ENCODE measurements around the gene OR14I1.
"Not testable (repeated sequence)": the region's sequence is repeated elsewhere in the genome, so short reads cannot be mapped to it uniquely, and the experiment has no call there.

OR14I1 gene

DNA sequence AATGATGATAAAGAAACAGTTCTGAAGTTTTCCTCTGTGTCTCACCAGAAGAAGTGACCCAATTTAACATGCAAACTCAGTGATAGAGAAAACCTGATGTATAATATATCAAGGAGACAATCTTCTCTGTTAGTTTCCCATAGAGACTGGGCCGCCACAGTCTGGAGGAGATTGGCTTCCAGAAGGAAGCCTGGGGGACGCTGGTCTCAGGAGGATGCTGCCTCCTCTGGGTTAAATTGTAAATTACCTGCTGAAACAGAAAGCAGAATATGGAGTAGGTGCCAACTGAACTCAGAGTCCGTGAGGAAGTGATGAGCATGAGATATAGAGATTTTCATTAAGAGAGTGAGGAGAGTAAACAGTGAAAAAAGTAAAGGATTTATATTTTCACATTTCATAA is 15.8 kb downstream of the OR14I1 start:
- Histone ChIP-seq H3K4me1 (ENCODE audit: control insufficient read depth, insufficient read depth, low read length) (no peaks in the 10 kb centered on the region), H3K9me3 (ENCODE audit: control insufficient read depth, insufficient read depth, low read depth, low read length) (peaks cover 33% of the 10 kb centered on the region; the same call in 1 of the 2 replicates), H3K36me3 (ENCODE audit: control insufficient read depth, insufficient read depth, low read length) (no peaks in the 10 kb centered on the region), H3K27ac (ENCODE audit: low read depth, low read length) (no peak overlapping the region), H3K27me3 (ENCODE audit: control insufficient read depth, insufficient read depth, low read length) (no peaks in the 10 kb centered on the region; the same call in 1 of the 2 replicates), H3K9ac (ENCODE audit: low read length) (no peak overlapping the region), H3K4me3 (ENCODE audit: low read depth, low read length) (no peak overlapping the region)

DNA sequence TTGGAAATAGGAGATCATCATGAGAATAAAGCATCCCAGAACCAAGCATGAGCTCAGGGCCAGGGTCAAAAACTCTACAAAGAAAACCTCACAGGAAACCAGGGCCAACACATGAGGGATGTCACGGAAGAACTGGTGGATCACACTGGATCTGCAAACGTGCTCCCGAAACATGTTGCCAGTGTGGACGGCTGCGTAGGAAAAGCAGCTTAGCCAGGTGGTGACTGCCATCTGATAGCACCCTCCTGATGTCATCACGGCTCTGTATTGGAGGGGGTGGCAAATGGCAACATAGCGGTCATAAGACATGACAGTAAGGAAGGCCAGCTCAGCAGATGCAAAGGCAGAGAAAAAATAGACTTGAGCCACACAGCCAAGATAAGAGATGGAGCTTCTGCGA is 20.9 kb downstream of the OR14I1 start:
- peaks cover 39% of the 10 kb centered on the region; the same call in 1 of the 2 replicates for H3K9me3 ChIP-seq (ENCODE audit: control insufficient read depth, insufficient read depth, low read depth, low read length)
- no peak overlapping the region for H3K4me3 ChIP-seq (ENCODE audit: low read depth, low read length)
- H3K4me1 ChIP-seq (ENCODE audit: control insufficient read depth, insufficient read depth, low read length): no peaks in the 10 kb centered on the region
- H3K9ac ChIP-seq (ENCODE audit: low read length): no peak overlapping the region
- no peaks in the 10 kb centered on the region for H3K36me3 ChIP-seq (ENCODE audit: control insufficient read depth, insufficient read depth, low read length)
- H3K27me3 ChIP-seq (ENCODE audit: control insufficient read depth, insufficient read depth, low read length): no peaks in the 10 kb centered on the region; the same call in 1 of the 2 replicates
- no peak overlapping the region for H3K27ac ChIP-seq (ENCODE audit: low read depth, low read length)

DNA sequence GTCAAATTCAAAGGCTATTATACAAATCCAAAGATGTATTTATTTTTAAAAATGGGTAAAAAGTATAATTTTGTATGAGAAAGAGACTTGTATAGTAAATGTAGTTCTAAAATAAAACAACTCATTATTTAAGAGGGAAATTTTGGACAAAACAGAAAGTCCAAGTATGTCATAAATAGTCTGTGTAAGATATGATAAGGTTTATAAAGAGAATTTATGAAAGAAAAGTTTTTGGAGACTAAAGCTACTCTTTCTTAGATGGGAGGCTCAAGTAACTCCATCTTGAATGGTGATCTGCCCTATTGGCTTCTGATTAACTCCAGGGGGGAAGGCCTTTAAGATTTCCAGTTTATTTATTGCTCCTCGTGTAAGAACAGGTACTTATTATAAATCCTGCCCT is 32.6 kb downstream of the OR14I1 start:
- Histone ChIP-seq H3K27me3 (ENCODE audit: control insufficient read depth, insufficient read depth, low read length) (no peaks in the 10 kb centered on the region), H3K36me3 (ENCODE audit: control insufficient read depth, insufficient read depth, low read length) (no peaks in the 10 kb centered on the region), H3K9ac (ENCODE audit: low read length) (no peak overlapping the region), H3K4me1 (ENCODE audit: control insufficient read depth, insufficient read depth, low read length) (no peaks in the 10 kb centered on the region), H3K9me3 (ENCODE audit: control insufficient read depth, insufficient read depth, low read depth, low read length) (peaks cover 43% of the 10 kb centered on the region), H3K27ac (ENCODE audit: low read depth, low read length) (no peak overlapping the region), H3K4me3 (ENCODE audit: low read depth, low read length) (no peak overlapping the region)

DNA sequence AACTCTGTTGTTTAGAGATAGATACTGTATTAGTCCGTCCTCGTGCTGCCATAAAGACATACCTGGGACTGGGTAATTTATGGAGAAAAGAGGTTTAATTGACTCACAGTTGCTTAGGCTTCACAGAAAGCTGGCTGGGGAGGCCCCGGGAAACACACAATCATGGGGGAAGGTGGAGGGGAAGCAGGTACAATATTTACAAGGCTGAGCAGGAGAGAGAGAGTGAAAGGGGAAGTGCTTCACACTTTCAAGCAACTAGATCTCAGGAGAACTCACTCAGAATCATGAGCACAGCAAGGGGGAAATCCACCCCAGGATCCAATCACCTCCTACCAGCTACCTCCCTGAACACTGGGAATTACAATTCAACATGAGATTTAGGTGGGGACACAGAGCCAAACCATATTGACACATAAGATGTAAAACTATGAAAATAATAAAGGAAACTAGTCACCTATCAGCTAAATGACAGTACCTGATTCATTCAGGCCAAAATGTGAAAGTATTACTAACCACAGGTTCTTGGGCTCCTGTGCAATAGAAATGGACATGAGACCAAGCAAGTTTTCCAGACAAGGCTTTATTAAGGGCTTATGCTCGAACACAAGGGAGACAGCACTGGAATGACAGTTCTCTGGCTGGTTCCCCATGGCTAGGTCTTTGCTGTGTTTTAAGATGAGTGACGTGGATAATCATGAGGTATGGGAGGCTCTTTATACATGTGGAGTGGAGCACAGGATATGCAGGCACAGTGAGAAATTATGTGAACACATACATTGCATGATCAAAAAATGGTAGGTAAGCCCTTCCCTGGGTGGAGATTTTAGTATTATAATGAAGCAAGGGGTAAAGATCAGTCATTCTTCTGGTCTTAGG is 38.9 kb downstream of the OR14I1 start:
- H3K36me3 ChIP-seq (ENCODE audit: control insufficient read depth, insufficient read depth, low read length); H3K4me3 ChIP-seq (ENCODE audit: low read depth, low read length); H3K4me1 ChIP-seq (ENCODE audit: control insufficient read depth, insufficient read depth, low read length); H3K27ac ChIP-seq (ENCODE audit: low read depth, low read length); H3K27me3 ChIP-seq (ENCODE audit: control insufficient read depth, insufficient read depth, low read length); H3K9ac ChIP-seq (ENCODE audit: low read length): not testable (repeated sequence)
- peaks cover 21% of the 10 kb centered on the region for H3K9me3 ChIP-seq (ENCODE audit: control insufficient read depth, insufficient read depth, low read depth, low read length)

DNA sequence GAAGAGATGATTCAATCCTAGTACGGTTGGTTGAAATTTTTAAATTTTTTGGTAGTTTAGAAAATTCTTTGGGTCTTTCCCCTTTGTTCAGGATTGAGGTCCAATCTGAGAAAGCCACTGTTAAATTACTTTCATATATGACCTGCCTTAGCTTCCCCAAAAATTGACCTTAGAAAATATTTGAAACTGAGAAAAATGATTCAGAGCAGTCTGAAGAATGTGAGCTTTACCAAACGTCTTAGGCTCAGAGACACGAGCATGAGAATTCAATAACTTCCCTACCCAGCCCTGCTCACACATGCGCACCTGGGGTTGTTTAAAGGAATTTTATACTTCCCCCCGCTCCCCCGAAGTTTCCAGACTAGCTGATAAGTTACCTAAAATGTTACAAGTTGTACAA is 45.8 kb downstream of the OR14I1 start:
- not testable (repeated sequence) for H3K36me3 ChIP-seq (ENCODE audit: control insufficient read depth, insufficient read depth, low read length); H3K27me3 ChIP-seq (ENCODE audit: control insufficient read depth, insufficient read depth, low read length); H3K4me3 ChIP-seq (ENCODE audit: low read depth, low read length); H3K27ac ChIP-seq (ENCODE audit: low read depth, low read length); H3K9ac ChIP-seq (ENCODE audit: low read length); H3K9me3 ChIP-seq (ENCODE audit: control insufficient read depth, insufficient read depth, low read depth, low read length); H3K4me1 ChIP-seq (ENCODE audit: control insufficient read depth, insufficient read depth, low read length)

DNA sequence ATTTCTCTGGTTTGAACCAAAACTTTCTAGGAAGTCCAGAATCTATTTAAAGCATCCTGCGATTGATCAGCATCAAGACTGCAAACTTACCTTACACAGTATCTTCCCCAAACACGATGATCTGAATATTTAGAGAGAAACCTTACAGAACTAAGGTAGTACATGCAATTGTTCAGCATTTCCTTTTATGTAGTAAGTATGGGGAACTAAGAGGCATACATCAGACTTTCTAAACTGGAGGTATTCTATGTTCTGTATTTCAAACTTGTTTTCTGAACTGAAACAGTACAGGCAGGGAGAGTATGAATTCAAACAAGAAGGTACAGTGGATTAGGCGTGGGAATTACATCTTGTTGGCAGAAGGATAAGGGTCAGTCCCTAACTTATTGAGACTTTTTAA is 47.2 kb downstream of the OR14I1 start, which contains the start of gene OR2T27:
Gene OR2T27 (minus strand): TSS at position 175 of the 400 bp plus-strand sequence. CDS start 4,644 bp downstream, outside the sequence.
- H3K9me3 ChIP-seq (ENCODE audit: control insufficient read depth, insufficient read depth, low read depth, low read length); H3K9ac ChIP-seq (ENCODE audit: low read length); H3K27ac ChIP-seq (ENCODE audit: low read depth, low read length); H3K36me3 ChIP-seq (ENCODE audit: control insufficient read depth, insufficient read depth, low read length); H3K4me1 ChIP-seq (ENCODE audit: control insufficient read depth, insufficient read depth, low read length); H3K4me3 ChIP-seq (ENCODE audit: low read depth, low read length); H3K27me3 ChIP-seq (ENCODE audit: control insufficient read depth, insufficient read depth, low read length): not testable (repeated sequence)
